Measurements from ENCODE around the gene ACIN1.
"Not testable (repeated sequence)": the region's sequence is repeated elsewhere in the genome, so short reads cannot be mapped to it uniquely, and the experiment has no call there.

ACIN1 gene

GRCh38 chr14:23121361-23121771, 26.4 kb upstream of the ACIN1 start:
- DNase-seq = no peak

- DNase-seq = peak; percentile 53
Observed at GRCh38 chr14:23120541-23121251, 25.8 kb upstream of the ACIN1 start.

GRCh38 chr14:23119363-23120327, 24.7 kb upstream of the ACIN1 start:
- no peak for DNase-seq

GRCh38 chr14:23118506-23119362, 23.8 kb upstream of the ACIN1 start, which contains the start of gene CEBPE:
Gene CEBPE, minus strand, starts transcription at chr14:23119255. Its CDS starts 164 bp downstream, at chr14:23119091.
- DNase-seq = no peak

- DNase-seq = no peak
Observed at GRCh38 chr14:23117371-23118020, 22.6 kb upstream of the ACIN1 start.

GRCh38 chr14:23115918-23116317, 21.0 kb upstream of the ACIN1 start:
- no peak for DNase-seq

- DNase-seq = no peak
Observed at GRCh38 chr14:23115039-23115731, 20.2 kb upstream of the ACIN1 start.

- no peak for DNase-seq
Observed at GRCh38 chr14:23114669-23115038, 19.7 kb upstream of the ACIN1 start.

GRCh38 chr14:23114120-23114458, 19.2 kb upstream of the ACIN1 start:
- no peak for DNase-seq

- DNase-seq = no peak
Observed at GRCh38 chr14:23113431-23114119, 18.6 kb upstream of the ACIN1 start.

GRCh38 chr14:23112359-23113178, 17.6 kb upstream of the ACIN1 start:
- no peak for DNase-seq

- DNase-seq = no peak
Observed at GRCh38 chr14:23110579-23111365, 15.8 kb upstream of the ACIN1 start.

GRCh38 chr14:23109769-23110168, 14.8 kb upstream of the ACIN1 start:
- DNase-seq = no peak

- not testable (repeated sequence) for DNase-seq
Observed at GRCh38 chr14:23108169-23108568, 13.2 kb upstream of the ACIN1 start.

- DNase-seq = not testable (repeated sequence)
Observed at GRCh38 chr14:23107620-23108019, 12.7 kb upstream of the ACIN1 start.

GRCh38 chr14:23106747-23107045, 11.8 kb upstream of the ACIN1 start:
- DNase-seq = no peak

GRCh38 chr14:23105348-23105824, 10.4 kb upstream of the ACIN1 start:
- no peak for DNase-seq

- no peak for DNase-seq
Observed at GRCh38 chr14:23104591-23105347, 9.8 kb upstream of the ACIN1 start, which contains the start of gene CIROP. Gene CIROP, minus strand, starts transcription at chr14:23104989. Its CDS starts 69 bp downstream, at chr14:23104920.

Measured in NCI-H1048 (cell line).